Measurements from ENCODE around the gene MAP2K5. TPM values are rescaled to one million over a fixed set of nuclear protein-coding genes. Genes with fewer than 3 reads are reported as not detected.
"Not testable (repeated sequence)": the region's sequence is repeated elsewhere in the genome, so short reads cannot be mapped to it uniquely, and the experiment has no call there.

The MAP2K5 gene
- total RNA-seq, 1 experiment from 2014 or later: 15.0 TPM

DNA sequence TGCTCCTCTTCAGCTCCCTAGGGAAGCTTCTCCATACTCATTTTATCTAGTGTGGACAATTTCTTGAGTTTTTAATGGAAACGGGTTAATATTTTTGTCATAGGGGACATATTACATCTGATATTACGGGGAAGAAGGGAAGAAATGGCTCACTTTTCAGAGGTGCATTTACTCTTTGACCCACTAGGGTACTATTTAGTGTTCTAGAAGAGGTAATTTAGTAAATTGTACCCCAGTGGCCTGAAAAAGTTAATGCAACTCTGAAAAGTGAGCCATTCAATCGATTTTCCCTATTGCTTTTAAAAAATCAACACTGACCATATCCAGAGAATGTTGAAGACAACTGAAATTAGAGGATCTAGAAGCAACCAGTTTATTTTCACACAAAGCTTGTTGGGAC, 71.2 kb downstream of the MAP2K5 start:
- Mint-ChIP-seq H3K9me3 (no peaks in the 10 kb centered on the region), H3K4me3 (no peak overlapping the region), H3K4me1 (peaks cover 3 to 4% of the 10 kb centered on the region in 2 experiments; a peak in 2 of 4 replicates), H3K36me3 (ENCODE audit: insufficient read depth in 1 of 3, low read depth in 3 of 3) (no peaks in the 10 kb centered on the region), H3K27me3 (ENCODE audit: low read depth) (no peaks in the 10 kb centered on the region), H3K27ac (no peak overlapping the region)
- Histone ChIP-seq H3K23ac (ENCODE audit: insufficient read length, low read depth, low read length) (no peak overlapping the region), H3K9ac (ENCODE audit: extremely low read depth, insufficient read length, low read length) (no peak overlapping the region), H2BK120ac (ENCODE audit: low read depth, low read length, poor library complexity, severe bottlenecking) (no peak overlapping the region), H3K56ac (ENCODE audit: insufficient read length, low read depth, low read length) (no peak overlapping the region), H3K4ac (ENCODE audit: low read depth, low read length) (no peak overlapping the region), H3K18ac (ENCODE audit: insufficient read length, low read depth, low read length) (no peak overlapping the region), H3K27ac (ENCODE audit: insufficient read length, low read depth, low read length) (no peak overlapping the region), H2BK15ac (ENCODE audit: low read depth, low read length) (no peak overlapping the region), H3K14ac (ENCODE audit: insufficient read depth, low read length) (no peak overlapping the region), H3K23me2 (ENCODE audit: insufficient read length, low read depth, low read length, poor library complexity, severe bottlenecking) (no peaks in the 10 kb centered on the region), H3K4me2 (ENCODE audit: insufficient read depth, insufficient read length, low read length) (no peak overlapping the region), H3K79me2 (ENCODE audit: insufficient read depth, low read length) (no peaks in the 10 kb centered on the region), H4K20me1 (ENCODE audit: control insufficient read depth, insufficient read depth, insufficient read length) (no peaks in the 10 kb centered on the region), H3K9me3 (ENCODE audit: control insufficient read depth, low read depth, low read length) (no peaks in the 10 kb centered on the region), H2BK5ac (ENCODE audit: insufficient read length, low read length) (no peak overlapping the region), H3K79me1 (ENCODE audit: insufficient read depth, low read depth, low read length, poor library complexity, severe bottlenecking) (no peaks in the 10 kb centered on the region), H4K91ac (ENCODE audit: insufficient read length, low read depth, low read length) (no peak overlapping the region), H2AFZ (ENCODE audit: low read length) (no peak overlapping the region), H2BK12ac (ENCODE audit: insufficient read length, low read depth, low read length) (no peak overlapping the region), H2AK5ac (ENCODE audit: insufficient read length, low read length) (no peak overlapping the region), H2BK20ac (ENCODE audit: low read depth, low read length, poor library complexity, severe bottlenecking) (no peak overlapping the region), H3K4me1 (ENCODE audit: insufficient read depth, low read length) (peaks cover 2% of the 10 kb centered on the region; the same call in 1 of the 2 replicates), H3K27me3 (ENCODE audit: insufficient read depth, low read length) (no peaks in the 10 kb centered on the region), H4K5ac (ENCODE audit: insufficient read length, low read depth, low read length) (no peak overlapping the region), H4K8ac (replicated peaks; ENCODE audit: insufficient read length, low read depth, low read length) (no peak overlapping the region), H3T11ph (ENCODE audit: low read length) (no peak overlapping the region)
- TF ChIP-seq, protein P1, sequence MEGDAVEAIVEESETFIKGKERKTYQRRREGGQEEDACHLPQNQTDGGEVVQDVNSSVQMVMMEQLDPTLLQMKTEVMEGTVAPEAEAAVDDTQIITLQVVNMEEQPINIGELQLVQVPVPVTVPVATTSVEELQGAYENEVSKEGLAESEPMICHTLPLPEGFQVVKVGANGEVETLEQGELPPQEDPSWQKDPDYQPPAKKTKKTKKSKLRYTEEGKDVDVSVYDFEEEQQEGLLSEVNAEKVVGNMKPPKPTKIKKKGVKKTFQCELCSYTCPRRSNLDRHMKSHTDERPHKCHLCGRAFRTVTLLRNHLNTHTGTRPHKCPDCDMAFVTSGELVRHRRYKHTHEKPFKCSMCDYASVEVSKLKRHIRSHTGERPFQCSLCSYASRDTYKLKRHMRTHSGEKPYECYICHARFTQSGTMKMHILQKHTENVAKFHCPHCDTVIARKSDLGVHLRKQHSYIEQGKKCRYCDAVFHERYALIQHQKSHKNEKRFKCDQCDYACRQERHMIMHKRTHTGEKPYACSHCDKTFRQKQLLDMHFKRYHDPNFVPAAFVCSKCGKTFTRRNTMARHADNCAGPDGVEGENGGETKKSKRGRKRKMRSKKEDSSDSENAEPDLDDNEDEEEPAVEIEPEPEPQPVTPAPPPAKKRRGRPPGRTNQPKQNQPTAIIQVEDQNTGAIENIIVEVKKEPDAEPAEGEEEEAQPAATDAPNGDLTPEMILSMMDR (conservative IDR thresholded peaks at IDR 0.05): peak; percentile 63
- no peak for DNase-seq
- WGBS (ENCODE audit: extremely low coverage, insufficient read length, low lambda C conversion rate): no CpG with 5 or more reads among the region's 3 CpGs

DNA sequence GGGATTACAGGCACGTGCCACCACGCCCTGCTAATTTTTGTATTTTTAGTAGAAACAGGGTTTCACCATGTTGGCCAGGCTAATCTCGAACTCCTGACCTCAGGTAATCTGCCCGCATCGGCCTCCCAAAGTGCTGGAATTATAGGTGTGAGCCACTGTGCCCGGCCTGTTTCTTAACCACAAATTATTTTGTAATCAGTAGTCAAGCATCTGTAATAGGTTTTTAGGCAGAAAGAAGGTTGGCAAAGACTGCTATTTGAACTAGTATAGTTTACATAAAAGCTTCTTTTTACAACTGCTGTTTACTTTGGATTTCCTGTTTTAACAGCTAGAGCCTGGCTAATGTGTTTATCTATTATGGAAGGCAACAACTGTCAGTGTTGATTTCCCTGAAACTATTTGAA, 72.6 kb downstream of the MAP2K5 start:
- not testable (repeated sequence) for H3K79me2 ChIP-seq (ENCODE audit: insufficient read depth, low read length); H3K4ac ChIP-seq (ENCODE audit: low read depth, low read length); H2AK5ac ChIP-seq (ENCODE audit: insufficient read length, low read length)

More for the DNA sequence above, 72.6 kb downstream of the MAP2K5 start:
- not testable (repeated sequence) for H4K91ac ChIP-seq (ENCODE audit: insufficient read length, low read depth, low read length); H3K4me1 ChIP-seq (ENCODE audit: insufficient read depth, low read length); DNase-seq; H2BK120ac ChIP-seq (ENCODE audit: low read depth, low read length, poor library complexity, severe bottlenecking); H3K9ac ChIP-seq (ENCODE audit: extremely low read depth, insufficient read length, low read length); H3K9me3 ChIP-seq (ENCODE audit: control insufficient read depth, low read depth, low read length); H3K79me1 ChIP-seq (ENCODE audit: insufficient read depth, low read depth, low read length, poor library complexity, severe bottlenecking); H3K4me3 Mint-ChIP-seq; H4K5ac ChIP-seq (ENCODE audit: insufficient read length, low read depth, low read length); H4K8ac ChIP-seq (replicated peaks; ENCODE audit: insufficient read length, low read depth, low read length); H3K56ac ChIP-seq (ENCODE audit: insufficient read length, low read depth, low read length); H3K4me1 Mint-ChIP-seq; H3K27me3 Mint-ChIP-seq (ENCODE audit: low read depth); H3K4me2 ChIP-seq (ENCODE audit: insufficient read depth, insufficient read length, low read length); H3K36me3 Mint-ChIP-seq (ENCODE audit: insufficient read depth in 1 of 3, low read depth in 3 of 3); H2BK15ac ChIP-seq (ENCODE audit: low read depth, low read length); H4K20me1 ChIP-seq (ENCODE audit: control insufficient read depth, insufficient read depth, insufficient read length); H2BK20ac ChIP-seq (ENCODE audit: low read depth, low read length, poor library complexity, severe bottlenecking); H3K9me3 Mint-ChIP-seq; H3T11ph ChIP-seq (ENCODE audit: low read length); H2BK12ac ChIP-seq (ENCODE audit: insufficient read length, low read depth, low read length); H3K23ac ChIP-seq (ENCODE audit: insufficient read length, low read depth, low read length); H3K18ac ChIP-seq (ENCODE audit: insufficient read length, low read depth, low read length); H2BK5ac ChIP-seq (ENCODE audit: insufficient read length, low read length); H3K27ac Mint-ChIP-seq; H3K27me3 ChIP-seq (ENCODE audit: insufficient read depth, low read length); H2AFZ ChIP-seq (ENCODE audit: low read length); H3K23me2 ChIP-seq (ENCODE audit: insufficient read length, low read depth, low read length, poor library complexity, severe bottlenecking); H3K14ac ChIP-seq (ENCODE audit: insufficient read depth, low read length); H3K27ac ChIP-seq (ENCODE audit: insufficient read length, low read depth, low read length)
- no CpG with 5 or more reads among the region's 6 CpGs for WGBS (ENCODE audit: extremely low coverage, insufficient read length, low lambda C conversion rate)
